ENCODE measurements around the gene AATF.

AATF gene

DNA sequence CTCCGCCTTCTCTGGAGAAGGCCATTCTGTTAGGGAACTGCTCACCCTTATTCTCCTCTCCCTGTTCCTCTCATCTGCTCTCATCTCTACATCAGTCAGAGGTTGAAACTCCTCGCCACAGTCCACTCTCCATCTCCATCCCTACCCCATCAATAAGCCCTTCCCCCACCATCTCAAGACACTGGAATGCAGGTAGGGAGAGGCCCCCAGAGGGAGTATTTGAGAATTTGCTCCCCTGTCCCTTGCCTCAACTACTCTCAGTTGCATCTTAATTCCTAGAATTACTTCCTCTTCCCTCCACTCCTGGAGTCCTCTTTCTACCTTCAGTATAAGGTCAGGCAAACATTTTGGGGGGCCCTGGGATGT is 2.0 kb upstream of the AATF start:
- TF ChIP-seq, protein P1, sequence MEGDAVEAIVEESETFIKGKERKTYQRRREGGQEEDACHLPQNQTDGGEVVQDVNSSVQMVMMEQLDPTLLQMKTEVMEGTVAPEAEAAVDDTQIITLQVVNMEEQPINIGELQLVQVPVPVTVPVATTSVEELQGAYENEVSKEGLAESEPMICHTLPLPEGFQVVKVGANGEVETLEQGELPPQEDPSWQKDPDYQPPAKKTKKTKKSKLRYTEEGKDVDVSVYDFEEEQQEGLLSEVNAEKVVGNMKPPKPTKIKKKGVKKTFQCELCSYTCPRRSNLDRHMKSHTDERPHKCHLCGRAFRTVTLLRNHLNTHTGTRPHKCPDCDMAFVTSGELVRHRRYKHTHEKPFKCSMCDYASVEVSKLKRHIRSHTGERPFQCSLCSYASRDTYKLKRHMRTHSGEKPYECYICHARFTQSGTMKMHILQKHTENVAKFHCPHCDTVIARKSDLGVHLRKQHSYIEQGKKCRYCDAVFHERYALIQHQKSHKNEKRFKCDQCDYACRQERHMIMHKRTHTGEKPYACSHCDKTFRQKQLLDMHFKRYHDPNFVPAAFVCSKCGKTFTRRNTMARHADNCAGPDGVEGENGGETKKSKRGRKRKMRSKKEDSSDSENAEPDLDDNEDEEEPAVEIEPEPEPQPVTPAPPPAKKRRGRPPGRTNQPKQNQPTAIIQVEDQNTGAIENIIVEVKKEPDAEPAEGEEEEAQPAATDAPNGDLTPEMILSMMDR (IDR thresholded peaks at IDR 0.05; ENCODE audit: low read length, missing control alignments): no peak
- DNase-seq (ENCODE audit: low read depth): no peak
- H3K4me3 ChIP-seq (replicated peaks; ENCODE audit: low read depth, low read length): no peak overlapping the region

DNA sequence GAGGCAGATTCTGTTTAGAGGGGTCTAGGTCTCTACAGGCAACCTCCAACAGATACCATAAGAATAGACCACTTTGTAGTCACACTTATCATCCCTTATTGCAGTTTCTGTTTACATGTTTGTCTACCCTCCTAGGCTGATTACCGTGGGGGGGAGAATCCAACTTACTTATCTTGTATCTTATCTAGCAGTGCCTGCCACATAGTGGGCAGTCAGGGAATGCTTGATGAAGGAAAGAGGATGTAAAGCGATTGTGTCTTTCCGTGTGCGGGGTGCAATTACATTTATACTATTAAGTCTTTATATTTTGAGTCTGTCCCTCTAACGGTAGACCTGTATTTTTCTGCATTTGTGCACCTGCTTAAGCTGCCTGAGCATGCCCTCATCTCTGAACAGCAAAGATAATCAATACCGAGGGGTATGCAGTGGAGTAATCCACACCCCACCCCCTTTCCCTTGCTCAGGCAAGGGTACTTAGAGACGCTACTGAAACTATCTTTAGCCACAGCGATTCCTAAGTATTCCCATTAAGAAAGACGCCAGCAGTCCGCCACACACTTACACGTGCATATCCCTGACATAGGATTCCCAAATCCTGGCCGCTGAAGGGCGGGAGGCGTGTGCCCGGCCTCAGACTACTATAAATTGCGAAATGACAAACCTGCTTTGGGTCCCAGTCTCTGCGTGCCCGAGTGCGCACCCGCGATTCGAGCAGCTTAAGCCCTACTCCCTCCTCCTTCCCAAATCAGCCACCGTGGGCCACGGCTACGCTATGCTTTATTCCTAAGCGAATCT is 635 bp upstream of the AATF start:
- H3K4me3 ChIP-seq (replicated peaks; ENCODE audit: low read depth, low read length): peak overlapping the region; percentile 83
- no peak for DNase-seq (ENCODE audit: low read depth)
- TF ChIP-seq, protein P1 (IDR thresholded peaks at IDR 0.05; ENCODE audit: low read length, missing control alignments): no peak

DNA sequence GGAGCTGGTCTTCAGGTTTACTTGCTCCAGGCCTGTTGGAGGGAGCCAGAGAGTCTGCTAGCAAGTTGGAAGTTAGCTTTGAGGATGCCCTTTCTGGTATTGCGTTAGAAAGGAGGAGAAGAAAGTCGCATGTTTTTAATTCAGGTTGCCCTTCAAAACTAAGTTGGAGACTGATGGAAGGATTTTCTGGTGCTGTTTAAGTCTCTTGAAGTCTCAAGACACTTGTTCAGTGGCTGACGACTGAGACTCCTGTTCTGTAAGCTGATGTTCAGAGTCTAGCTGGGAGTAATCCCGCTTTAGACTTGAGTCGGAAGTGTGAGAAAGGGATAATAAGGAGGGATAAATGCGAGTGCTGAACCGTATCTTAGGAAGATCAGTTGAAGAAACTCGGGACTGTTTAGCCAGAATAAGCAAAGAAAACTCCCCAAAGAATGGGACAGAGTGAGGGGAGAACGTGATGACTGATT is 740 bp downstream of the AATF start:
- TF ChIP-seq, protein P1 (IDR thresholded peaks at IDR 0.05; ENCODE audit: low read length, missing control alignments): no peak
- no peak for DNase-seq (ENCODE audit: low read depth)
- H3K4me3 ChIP-seq (replicated peaks; ENCODE audit: low read depth, low read length): peak overlapping the region; percentile 83

DNA sequence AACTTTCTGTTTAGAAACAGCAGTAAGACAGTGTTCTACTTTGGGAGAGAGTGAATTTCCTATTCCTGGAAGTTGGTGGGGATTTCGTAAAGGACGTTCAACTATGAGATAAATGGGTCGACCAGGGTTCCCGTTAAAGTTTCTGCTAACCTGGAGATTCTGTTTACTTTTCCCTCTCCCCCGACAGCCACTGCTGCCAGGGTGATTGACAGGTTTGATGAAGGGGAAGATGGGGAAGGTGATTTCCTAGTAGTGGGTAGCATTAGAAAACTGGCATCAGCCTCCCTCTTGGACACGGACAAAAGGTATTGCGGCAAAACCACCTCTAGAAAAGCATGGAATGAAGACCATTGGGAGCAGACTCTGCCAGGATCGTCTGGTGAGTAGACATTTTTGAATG is 1.3 kb downstream of the AATF start:
- H3K4me3 ChIP-seq (replicated peaks; ENCODE audit: low read depth, low read length): peak overlapping the region; percentile 83
- TF ChIP-seq, protein P1 (IDR thresholded peaks at IDR 0.05; ENCODE audit: low read length, missing control alignments): no peak
- DNase-seq (ENCODE audit: low read depth): no peak

DNA sequence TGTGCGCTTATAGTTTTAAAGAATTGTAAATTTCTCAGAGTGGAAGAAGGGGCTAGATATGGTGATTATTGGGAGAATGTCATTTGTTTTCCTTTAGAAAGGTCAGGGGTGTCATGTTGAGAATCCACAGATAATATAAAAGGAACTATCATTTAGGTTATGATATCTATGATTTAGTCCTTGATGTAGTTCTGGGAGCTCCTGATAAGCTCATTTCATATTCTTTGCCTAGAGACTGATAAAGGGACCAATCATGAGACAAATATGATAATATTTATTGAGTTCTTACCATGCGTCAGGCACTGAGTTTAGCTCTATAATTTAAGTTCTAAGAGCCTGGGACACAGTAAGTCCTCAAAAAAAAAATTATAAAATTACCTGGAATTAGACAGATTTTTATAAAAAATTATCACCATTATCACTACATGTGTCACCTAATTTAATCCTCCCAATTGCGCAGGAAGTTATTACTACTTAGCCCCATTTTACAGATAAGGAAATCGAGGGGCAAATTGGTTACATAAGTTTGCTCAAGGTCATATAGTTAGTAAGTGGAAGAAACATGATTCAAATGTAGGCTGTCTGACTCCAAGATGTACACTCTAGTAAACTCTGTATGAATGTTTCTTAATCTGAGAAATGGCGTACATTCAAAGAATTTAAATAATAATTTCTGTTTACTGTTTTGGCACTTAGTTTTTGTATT is 2.5 kb downstream of the AATF start:
- H3K4me3 ChIP-seq (replicated peaks; ENCODE audit: low read depth, low read length): no peak overlapping the region
- no peak for DNase-seq (ENCODE audit: low read depth)
- TF ChIP-seq, protein P1 (IDR thresholded peaks at IDR 0.05; ENCODE audit: low read length, missing control alignments): no peak

DNA sequence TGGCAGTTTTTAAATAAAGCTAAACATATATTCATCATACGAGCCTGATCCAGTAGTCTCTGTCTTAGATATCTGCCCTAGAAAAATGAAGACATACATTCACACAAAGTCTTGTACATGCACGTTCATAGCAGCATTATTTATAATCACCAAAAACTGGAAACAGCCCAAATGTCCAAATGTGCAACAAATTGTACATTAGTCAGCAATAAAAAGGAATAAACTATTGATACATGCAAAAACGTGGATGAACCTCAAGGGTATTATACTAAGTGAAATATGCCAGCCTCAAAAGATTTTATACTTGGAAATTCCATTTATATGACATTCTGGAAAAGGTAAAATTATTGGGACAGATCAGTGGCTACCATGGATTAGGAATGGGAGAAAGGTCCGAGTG is 22.8 kb downstream of the AATF start:
- DNase-seq (ENCODE audit: low read depth): no peak
- H3K4me3 ChIP-seq (replicated peaks; ENCODE audit: low read depth, low read length): no peak overlapping the region
- TF ChIP-seq, protein P1 (IDR thresholded peaks at IDR 0.05; ENCODE audit: low read length, missing control alignments): no peak
